Stimulated activated naive CD4-positive, alpha-beta T cell (primary cell): Measurements from ENCODE around the gene APBB2.

Experiments used
- DNase-seq, 6 experiments: peaks; one replicate each; lab custom pipeline; 2025; lab: John Stamatoyannopoulos, UW

The APBB2 gene

GRCh38 chr4:40971338-40971737, 243.0 kb downstream of the APBB2 start:
- DNase-seq: no peak

- no peak for DNase-seq
Measured at GRCh38 chr4:40969501-40969900, 244.8 kb downstream of the APBB2 start.

- DNase-seq: no peak
Measured at GRCh38 chr4:40967550-40967949, 246.8 kb downstream of the APBB2 start.

GRCh38 chr4:40966091-40966490, 248.3 kb downstream of the APBB2 start:
- DNase-seq: no peak

- no peak for DNase-seq
Measured at GRCh38 chr4:40963897-40964478, 250.4 kb downstream of the APBB2 start.

GRCh38 chr4:40962551-40963180, 251.7 kb downstream of the APBB2 start:
- DNase-seq: no peak

- DNase-seq: no peak
Measured at GRCh38 chr4:40960941-40961340, 253.4 kb downstream of the APBB2 start.

- DNase-seq: no peak
Measured at GRCh38 chr4:40957281-40957680, 257.1 kb downstream of the APBB2 start.

- DNase-seq: no peak
Measured at GRCh38 chr4:40956721-40957255, 257.6 kb downstream of the APBB2 start.

- DNase-seq: no peak
Measured at GRCh38 chr4:40954088-40954668, 260.2 kb downstream of the APBB2 start.

- DNase-seq: no peak
Measured at GRCh38 chr4:40953283-40954087, 260.9 kb downstream of the APBB2 start.

- no peak for DNase-seq
Measured at GRCh38 chr4:40952672-40953071, 261.7 kb downstream of the APBB2 start.

- DNase-seq: no peak
Measured at GRCh38 chr4:40952217-40952616, 262.1 kb downstream of the APBB2 start.

GRCh38 chr4:40951026-40951425, 263.3 kb downstream of the APBB2 start:
- no peak for DNase-seq

- DNase-seq: no peak
Measured at GRCh38 chr4:40949358-40950100, 264.8 kb downstream of the APBB2 start.

- no peak for DNase-seq
Measured at GRCh38 chr4:40948014-40948413, 266.3 kb downstream of the APBB2 start.

GRCh38 chr4:40946652-40947051, 267.7 kb downstream of the APBB2 start:
- no peak for DNase-seq

GRCh38 chr4:40940756-40941155, 273.6 kb downstream of the APBB2 start:
- no peak for DNase-seq

- DNase-seq: no peak
Measured at GRCh38 chr4:40940317-40940741, 274.0 kb downstream of the APBB2 start.

- no peak for DNase-seq
Measured at GRCh38 chr4:40939856-40940255, 274.5 kb downstream of the APBB2 start.

- DNase-seq: no peak
Measured at GRCh38 chr4:40938337-40938736, 276.0 kb downstream of the APBB2 start.
